ENCODE measurements around the gene KIF11. TPM values are rescaled to one million over a fixed set of nuclear protein-coding genes. Genes with fewer than 3 reads are reported as not detected.

Gene KIF11
- total and polyA plus RNA-seq, 9 of the 15 experiments (the other 6 are each of a cell fraction or from before 2014, with no cell fraction given) = 11.3 to 54.4 (median 29.2) TPM

DNA sequence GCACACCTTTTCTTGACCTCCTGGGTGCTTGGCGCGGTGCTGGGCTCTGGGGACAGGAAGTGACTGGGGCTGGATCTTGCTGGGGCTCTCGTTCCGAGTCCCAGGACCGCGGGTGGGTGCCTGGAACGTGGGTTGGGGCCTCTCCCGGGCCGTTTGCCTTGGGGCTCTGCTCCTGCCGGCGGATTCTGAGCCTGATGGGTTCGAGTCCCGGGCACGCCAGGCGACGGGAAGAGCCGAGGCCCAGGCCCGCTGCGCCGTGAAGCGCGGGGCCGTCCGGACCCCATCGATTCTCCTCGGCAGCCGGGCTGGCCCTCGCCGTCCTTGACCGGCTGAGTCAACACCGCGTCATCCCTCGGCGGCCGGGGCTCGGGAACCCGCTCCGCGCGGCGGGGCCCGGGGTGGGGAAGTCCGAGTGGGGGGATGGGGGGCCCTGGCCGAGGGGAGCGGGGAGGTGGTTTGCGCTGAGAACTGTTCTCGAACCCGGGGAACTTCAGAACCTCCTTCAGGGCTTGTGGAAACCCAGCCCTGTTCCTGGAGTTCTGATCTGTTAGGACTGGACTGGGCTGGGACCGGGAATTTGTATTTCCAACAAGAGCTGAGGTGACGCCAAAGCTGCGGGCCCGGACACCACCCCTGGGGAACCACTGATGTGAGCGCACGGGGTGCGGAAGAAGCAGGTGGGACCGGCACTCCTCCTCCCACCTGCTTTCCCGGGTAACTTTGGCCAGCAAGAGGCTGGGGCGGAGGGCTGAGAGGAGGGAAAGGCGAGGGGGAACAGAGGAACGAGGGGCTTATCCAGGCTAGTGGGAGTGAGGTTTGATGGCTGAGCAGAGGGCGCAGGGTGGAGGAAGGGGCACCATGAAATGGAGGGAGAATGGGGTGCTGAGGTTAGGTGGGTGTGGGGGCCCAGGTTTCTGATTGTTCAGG lies 103.0 kb downstream of the KIF11 start (continued):
- TF ChIP-seq E2F3 (CRISPR knock-in tag; IDR thresholded peaks at IDR 0.05) (no peak), SUPT5H (IDR thresholded peaks at IDR 0.05) (peak; percentile 62), PHF20 (IDR thresholded peaks at IDR 0.05; ENCODE audit: partially characterized antibody) (peak; percentile 14), ZNF311 (CRISPR knock-in tag; IDR thresholded peaks at IDR 0.05) (no peak), ZNF23 (CRISPR knock-in tag; IDR thresholded peaks at IDR 0.05) (no peak), RAD51 (IDR thresholded peaks at IDR 0.05; ENCODE audit: borderline replicate concordance, low read depth) (no peak), ZNF324 (CRISPR knock-in tag; IDR thresholded peaks at IDR 0.05) (no peak), STAG1 (CRISPR knock-in tag; IDR thresholded peaks at IDR 0.05; ENCODE audit: borderline replicate concordance) (no peak), JUN (IDR thresholded peaks at IDR 0.05; ENCODE audit: borderline replicate concordance, low read depth, low read length) (0 out of 2 replicates have a peak, but pooled peaks have one; percentile 15), JUN (CRISPR knock-in tag; IDR thresholded peaks at IDR 0.05; ENCODE audit: borderline replicate concordance) (no peak), SMARCB1 (IDR thresholded peaks at IDR 0.05; ENCODE audit: insufficient read length, low read depth) (no peak)
- TF ChIP-seq, protein P1, sequence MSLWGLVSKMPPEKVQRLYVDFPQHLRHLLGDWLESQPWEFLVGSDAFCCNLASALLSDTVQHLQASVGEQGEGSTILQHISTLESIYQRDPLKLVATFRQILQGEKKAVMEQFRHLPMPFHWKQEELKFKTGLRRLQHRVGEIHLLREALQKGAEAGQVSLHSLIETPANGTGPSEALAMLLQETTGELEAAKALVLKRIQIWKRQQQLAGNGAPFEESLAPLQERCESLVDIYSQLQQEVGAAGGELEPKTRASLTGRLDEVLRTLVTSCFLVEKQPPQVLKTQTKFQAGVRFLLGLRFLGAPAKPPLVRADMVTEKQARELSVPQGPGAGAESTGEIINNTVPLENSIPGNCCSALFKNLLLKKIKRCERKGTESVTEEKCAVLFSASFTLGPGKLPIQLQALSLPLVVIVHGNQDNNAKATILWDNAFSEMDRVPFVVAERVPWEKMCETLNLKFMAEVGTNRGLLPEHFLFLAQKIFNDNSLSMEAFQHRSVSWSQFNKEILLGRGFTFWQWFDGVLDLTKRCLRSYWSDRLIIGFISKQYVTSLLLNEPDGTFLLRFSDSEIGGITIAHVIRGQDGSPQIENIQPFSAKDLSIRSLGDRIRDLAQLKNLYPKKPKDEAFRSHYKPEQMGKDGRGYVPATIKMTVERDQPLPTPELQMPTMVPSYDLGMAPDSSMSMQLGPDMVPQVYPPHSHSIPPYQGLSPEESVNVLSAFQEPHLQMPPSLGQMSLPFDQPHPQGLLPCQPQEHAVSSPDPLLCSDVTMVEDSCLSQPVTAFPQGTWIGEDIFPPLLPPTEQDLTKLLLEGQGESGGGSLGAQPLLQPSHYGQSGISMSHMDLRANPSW (CRISPR knock-in tag; IDR thresholded peaks at IDR 0.05) = no peak
- TF ChIP-seq, protein P2, sequence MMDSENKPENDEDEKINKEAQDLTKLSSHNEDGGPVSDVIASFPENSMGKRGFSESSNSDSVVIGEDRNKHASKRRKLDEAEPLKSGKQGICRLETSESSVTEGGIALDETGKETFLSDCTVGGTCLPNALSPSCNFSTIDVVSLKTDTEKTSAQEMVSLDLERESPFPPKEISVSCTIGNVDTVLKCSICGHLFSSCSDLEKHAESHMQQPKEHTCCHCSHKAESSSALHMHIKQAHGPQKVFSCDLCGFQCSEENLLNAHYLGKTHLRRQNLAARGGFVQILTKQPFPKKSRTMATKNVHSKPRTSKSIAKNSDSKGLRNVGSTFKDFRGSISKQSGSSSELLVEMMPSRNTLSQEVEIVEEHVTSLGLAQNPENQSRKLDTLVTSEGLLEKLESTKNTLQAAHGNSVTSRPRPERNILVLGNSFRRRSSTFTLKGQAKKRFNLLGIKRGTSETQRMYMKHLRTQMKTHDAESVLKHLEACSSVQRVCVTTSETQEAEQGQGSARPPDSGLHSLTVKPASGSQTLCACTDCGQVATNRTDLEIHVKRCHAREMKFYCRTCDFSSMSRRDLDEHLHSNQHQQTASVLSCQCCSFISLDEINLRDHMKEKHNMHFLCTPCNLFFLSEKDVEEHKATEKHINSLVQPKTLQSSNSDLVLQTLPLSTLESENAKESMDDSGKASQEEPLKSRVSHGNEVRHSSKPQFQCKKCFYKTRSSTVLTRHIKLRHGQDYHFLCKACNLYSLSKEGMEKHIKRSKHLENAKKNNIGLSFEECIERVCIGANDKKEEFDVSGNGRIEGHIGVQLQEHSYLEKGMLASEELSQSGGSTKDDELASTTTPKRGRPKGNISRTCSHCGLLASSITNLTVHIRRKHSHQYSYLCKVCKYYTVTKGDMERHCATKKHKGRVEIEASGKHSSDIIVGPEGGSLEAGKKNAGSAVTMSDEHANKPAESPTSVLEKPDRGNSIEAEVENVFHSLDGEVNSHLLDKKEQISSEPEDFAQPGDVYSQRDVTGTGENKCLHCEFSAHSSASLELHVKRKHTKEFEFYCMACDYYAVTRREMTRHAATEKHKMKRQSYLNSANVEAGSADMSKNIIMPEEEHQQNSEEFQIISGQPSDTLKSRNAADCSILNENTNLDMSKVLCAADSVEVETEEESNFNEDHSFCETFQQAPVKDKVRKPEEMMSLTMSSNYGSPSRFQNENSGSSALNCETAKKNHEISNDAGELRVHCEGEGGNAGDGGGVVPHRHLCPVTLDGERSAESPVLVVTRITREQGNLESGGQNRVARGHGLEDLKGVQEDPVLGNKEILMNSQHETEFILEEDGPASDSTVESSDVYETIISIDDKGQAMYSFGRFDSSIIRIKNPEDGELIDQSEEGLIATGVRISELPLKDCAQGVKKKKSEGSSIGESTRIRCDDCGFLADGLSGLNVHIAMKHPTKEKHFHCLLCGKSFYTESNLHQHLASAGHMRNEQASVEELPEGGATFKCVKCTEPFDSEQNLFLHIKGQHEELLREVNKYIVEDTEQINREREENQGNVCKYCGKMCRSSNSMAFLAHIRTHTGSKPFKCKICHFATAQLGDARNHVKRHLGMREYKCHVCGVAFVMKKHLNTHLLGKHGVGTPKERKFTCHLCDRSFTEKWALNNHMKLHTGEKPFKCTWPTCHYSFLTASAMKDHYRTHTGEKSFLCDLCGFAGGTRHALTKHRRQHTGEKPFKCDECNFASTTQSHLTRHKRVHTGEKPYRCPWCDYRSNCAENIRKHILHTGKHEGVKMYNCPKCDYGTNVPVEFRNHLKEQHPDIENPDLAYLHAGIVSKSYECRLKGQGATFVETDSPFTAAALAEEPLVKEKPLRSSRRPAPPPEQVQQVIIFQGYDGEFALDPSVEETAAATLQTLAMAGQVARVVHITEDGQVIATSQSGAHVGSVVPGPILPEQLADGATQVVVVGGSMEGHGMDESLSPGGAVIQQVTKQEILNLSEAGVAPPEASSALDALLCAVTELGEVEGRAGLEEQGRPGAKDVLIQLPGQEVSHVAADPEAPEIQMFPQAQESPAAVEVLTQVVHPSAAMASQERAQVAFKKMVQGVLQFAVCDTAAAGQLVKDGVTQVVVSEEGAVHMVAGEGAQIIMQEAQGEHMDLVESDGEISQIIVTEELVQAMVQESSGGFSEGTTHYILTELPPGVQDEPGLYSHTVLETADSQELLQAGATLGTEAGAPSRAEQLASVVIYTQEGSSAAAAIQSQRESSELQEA (IDR thresholded peaks at IDR 0.05; ENCODE audit: low read depth) = no peak
- TF ChIP-seq, protein P3, sequence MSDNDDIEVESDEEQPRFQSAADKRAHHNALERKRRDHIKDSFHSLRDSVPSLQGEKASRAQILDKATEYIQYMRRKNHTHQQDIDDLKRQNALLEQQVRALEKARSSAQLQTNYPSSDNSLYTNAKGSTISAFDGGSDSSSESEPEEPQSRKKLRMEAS (CRISPR knock-in tag; IDR thresholded peaks at IDR 0.05) = peak; percentile 41; the same call in 1 of the 2 replicates
- TF ChIP-seq, protein P4, sequence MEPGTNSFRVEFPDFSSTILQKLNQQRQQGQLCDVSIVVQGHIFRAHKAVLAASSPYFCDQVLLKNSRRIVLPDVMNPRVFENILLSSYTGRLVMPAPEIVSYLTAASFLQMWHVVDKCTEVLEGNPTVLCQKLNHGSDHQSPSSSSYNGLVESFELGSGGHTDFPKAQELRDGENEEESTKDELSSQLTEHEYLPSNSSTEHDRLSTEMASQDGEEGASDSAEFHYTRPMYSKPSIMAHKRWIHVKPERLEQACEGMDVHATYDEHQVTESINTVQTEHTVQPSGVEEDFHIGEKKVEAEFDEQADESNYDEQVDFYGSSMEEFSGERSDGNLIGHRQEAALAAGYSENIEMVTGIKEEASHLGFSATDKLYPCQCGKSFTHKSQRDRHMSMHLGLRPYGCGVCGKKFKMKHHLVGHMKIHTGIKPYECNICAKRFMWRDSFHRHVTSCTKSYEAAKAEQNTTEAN (CRISPR knock-in tag; IDR thresholded peaks at IDR 0.05) = no peak

All from K562 (cell line).